Measurements from ENCODE around the gene BAZ1A.

DNA sequence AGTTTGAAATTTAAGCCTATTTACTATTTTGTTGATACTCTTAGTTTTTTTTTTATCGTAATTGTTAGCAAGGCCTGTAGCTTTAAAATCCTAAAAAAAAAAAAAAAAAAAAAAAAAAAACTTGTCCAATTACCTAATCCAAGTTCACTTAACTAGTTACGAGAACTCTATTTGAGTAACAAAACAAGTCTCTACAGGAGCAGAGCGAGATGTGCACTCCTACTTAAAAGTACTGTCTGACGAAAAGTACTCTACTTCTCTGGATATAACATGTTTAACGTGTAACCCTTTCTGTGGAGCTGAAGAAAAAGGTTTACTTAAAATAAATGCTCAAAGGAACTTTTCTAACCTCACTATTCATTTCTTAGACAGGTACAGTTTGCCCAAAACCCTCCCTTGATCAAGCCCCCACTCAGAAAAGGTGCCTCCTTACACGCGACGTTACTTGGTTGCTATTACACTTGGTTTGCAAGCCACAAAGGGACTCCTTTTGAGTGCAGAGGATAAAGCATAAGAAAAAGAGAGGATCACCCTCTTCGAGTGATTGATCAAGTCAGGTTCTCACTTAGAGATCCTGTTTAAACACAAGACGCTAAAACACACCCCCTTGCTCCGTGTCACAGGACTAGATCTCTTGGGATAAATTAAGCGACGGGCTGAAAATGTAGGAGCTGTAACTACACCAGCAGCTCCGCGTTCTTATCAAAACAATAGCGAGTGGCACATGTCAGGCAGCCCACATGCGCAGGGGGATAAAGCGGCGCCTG is 2.2 kb downstream of the BAZ1A start:
- no peak for TF ChIP-seq CTCF (IDR thresholded peaks at IDR 0.05)
- TF ChIP-seq PREB (CRISPR knock-in tag; IDR thresholded peaks at IDR 0.05; ENCODE audit: borderline replicate concordance), result no peak
- TF ChIP-seq JUN (CRISPR knock-in tag; IDR thresholded peaks at IDR 0.05), result no peak
- TF ChIP-seq SP1 (CRISPR knock-in tag; conservative IDR thresholded peaks at IDR 0.05), result no peak
- TF ChIP-seq, protein P1, sequence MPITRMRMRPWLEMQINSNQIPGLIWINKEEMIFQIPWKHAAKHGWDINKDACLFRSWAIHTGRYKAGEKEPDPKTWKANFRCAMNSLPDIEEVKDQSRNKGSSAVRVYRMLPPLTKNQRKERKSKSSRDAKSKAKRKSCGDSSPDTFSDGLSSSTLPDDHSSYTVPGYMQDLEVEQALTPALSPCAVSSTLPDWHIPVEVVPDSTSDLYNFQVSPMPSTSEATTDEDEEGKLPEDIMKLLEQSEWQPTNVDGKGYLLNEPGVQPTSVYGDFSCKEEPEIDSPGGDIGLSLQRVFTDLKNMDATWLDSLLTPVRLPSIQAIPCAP (CRISPR knock-in tag; IDR thresholded peaks at IDR 0.05), result no peak
- TF ChIP-seq ZNF263 (CRISPR knock-in tag; IDR thresholded peaks at IDR 0.05; ENCODE audit: low read depth), result no peak
- TF ChIP-seq ZNF232 (CRISPR knock-in tag; IDR thresholded peaks at IDR 0.05), result no peak
- no peak for TF ChIP-seq NFE2L1 (CRISPR knock-in tag; IDR thresholded peaks at IDR 0.05)
- TF ChIP-seq, protein P2, sequence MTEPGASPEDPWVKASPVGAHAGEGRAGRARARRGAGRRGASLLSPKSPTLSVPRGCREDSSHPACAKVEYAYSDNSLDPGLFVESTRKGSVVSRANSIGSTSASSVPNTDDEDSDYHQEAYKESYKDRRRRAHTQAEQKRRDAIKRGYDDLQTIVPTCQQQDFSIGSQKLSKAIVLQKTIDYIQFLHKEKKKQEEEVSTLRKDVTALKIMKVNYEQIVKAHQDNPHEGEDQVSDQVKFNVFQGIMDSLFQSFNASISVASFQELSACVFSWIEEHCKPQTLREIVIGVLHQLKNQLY (CRISPR knock-in tag; IDR thresholded peaks at IDR 0.05), result no peak

Data from WTC11 (cell line).